ENCODE data around the gene CFAP69.
A peak's percentile ranks its signal among the peaks of the same experiment; 100 is the strongest.

CFAP69 gene, protein sequence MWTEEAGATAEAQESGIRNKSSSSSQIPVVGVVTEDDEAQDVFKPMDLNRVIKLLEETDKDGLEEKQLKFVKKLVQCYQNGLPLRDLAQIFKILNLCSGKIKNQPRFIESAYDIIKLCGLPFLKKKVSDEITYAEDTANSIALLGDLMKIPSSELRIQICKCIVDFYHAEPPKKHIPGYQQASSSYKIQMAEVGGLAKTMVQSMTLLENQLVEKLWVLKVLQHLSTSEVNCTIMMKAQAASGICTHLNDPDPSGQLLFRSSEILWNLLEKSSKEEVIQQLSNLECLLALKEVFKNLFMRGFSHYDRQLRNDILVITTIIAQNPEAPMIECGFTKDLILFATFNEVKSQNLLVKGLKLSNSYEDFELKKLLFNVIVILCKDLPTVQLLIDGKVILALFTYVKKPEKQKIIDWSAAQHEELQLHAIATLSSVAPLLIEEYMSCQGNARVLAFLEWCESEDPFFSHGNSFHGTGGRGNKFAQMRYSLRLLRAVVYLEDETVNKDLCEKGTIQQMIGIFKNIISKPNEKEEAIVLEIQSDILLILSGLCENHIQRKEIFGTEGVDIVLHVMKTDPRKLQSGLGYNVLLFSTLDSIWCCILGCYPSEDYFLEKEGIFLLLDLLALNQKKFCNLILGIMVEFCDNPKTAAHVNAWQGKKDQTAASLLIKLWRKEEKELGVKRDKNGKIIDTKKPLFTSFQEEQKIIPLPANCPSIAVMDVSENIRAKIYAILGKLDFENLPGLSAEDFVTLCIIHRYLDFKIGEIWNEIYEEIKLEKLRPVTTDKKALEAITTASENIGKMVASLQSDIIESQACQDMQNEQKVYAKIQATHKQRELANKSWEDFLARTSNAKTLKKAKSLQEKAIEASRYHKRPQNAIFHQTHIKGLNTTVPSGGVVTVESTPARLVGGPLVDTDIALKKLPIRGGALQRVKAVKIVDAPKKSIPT

GRCh38 chr7:90244909-90245851 is at the start of gene CFAP69:
Gene CFAP69 (plus strand): TSS chr7:90245174. CDS start chr7:90245425, 251 bp downstream.
- DNase-seq (ENCODE audit: low read depth in 2 of 2), result peak; percentile 70 to 89

DNA sequence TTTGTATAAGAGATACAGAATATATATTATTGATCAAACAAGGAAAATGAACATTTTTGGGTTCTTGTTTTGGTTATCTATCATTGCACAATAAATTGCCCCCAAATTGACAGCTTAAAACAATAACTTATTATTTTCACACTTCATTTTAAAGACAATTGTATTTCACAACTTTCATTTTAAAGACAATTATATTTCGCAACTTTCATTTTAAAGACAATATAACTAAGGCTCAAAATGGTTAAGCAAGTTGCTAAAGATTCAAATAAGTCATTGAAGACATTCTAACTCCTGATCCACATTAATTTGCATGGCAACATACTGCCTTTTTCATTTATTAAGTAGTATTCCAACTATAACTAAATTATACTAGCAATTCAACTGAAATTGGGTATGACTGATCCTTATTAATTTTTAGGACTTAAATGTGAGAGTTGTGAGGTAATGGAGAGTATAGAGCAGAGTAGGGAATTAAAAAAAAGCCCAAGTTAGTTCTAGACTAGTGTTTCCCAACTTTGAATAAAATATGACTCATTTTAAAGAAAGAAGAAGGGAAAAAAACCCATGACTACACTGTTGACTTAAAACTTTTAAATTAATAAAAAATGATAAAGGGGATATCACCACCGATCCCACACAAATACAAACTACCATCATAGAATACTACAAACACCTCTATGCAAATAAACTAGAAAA is 43.3 kb upstream of the CFAP69 start:
- DNase-seq (ENCODE audit: low read depth in 2 of 2), result no peak

DNA sequence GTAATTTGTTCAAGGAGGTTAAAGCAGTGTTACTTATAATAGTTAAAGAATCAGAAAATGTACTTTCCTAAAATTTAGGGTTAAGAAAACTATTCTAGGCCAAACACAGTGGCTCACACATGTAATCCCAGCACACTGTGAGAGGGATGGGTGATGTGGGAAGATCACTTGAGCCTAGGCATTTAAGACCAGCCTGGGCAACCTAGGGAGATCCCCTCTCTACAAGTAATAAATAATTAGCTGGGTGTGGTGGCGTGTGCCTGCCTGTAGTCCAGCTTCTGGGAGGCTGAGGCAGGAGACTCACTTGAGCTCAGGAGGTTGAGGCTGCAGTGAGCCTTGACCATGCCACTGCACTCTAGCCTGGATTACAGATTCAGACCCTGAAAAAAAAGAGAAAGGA is 37.0 kb upstream of the CFAP69 start:
- no peak for DNase-seq (ENCODE audit: low read depth in 2 of 2)

DNA sequence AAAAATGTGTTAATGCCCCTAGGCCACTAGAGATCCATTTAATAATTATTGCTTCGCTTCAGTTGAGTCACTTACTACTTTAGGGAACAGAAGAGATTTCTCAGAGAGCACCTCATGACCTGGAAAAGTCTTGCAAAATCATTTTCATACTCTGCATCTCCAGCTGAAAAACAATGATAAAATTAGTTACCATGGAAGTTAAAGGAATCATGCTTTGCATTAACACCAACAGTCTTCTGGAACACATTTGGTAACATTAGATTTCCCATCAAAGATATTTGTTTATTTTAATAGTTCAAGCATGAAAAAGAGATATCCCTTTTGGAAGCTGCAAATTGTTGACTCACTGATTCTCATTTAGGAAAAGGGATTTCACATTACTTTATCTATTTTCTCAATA is 35.2 kb upstream of the CFAP69 start:
- DNase-seq (ENCODE audit: low read depth in 2 of 2), result no peak

DNA sequence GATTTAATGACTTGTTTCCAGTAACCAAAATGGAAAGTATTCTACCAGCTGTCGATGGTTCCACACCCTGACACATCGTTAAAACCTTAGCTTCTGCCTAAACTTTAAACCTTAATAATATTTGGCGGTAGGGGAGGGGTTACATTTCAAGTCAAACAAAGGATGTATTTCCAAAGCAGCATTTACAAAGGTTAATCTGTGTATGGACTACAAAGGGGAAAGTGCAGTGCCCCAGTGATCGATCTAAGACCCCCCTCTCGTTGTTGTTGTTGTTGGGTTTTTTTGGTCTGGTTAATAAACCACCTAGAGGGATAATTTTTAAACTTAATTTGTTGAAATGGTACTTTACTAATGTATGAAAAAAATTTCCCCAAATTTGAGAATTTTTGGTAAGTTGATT is 34.5 kb upstream of the CFAP69 start:
- no peak for DNase-seq (ENCODE audit: low read depth in 2 of 2)

DNA sequence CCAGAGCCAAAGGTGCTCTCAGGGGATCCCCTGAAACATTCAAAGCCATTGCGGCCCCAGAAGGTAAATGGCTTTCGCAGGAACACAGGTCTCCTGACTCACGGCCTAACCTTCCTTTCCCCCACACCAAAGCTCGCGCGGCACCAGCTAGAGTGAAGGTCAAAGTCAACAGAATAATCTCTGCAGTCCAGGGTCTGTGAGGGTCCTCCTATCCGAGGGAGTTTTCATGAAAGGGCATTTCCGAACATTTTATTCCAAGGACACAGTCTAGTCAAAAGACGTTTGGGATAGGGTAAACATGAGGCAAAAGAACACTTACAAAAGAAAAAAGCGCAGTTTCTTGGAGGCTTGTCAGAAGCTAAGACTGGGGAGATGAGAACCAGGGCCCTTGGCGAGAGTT is 34.0 kb upstream of the CFAP69 start:
- no peak for DNase-seq (ENCODE audit: low read depth in 2 of 2)

DNA sequence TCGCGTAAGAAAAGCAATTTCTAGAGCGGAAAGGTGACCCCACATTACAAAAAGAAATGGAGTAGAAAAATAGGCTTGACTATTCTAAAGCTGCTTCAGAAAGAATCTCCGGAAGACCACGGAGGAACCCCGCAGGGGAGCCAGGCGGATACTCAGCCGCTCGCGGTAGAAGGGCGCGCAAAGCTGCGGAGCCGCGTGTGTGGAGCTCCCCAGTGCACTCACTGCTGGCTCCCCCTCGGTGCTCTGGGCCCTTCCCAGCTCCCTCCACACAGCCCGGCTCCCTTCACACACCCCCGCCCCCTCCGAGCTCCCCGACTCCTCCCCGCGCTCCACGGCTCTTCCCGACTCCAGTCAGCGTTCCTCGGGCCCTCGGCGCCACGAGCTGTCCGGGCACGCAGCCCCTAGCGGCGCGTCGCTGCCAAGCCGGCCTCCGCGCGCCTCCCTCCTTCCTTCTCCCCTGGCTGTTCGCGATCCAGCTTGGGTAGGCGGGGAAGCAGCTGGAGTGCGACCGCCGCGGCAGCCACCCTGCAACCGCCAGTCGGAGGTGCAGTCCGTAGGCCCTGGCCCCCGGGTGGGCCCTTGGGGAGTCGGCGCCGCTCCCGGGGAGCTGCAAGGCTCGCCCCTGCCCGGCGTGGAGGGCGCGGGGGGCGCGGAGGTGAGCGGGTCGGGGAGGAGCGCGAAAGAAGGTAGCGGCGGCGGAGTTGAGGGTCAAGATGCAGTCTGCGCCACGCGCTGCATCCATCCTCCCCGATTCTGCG is 33.4 kb upstream of the CFAP69 start, which contains the start of gene STEAP2:
TSS of gene STEAP2 (plus strand) at position 350 of the 758 bp plus-strand sequence. CDS start 13,343 bp downstream, outside the sequence.
- DNase-seq (ENCODE audit: low read depth in 2 of 2), result peak; percentile 2 to 39

DNA sequence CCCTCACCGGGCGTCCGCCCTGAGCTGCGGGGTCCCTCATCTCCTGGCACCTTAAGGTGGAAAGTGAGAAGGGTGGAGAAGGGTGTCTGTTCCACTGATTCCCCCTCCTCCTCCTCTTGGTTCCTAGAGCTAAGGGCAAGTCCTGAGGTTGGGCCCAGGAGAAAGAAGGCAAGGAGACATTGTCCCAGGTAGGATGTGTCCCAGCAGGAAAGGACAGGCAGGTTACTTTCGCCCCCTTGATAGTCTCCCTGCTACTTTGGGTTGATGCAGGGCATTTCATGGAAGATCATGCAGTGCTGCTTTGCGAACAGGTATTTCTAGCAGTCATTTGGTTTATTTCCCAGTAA is 32.9 kb upstream of the CFAP69 start:
- no peak for DNase-seq (ENCODE audit: low read depth in 2 of 2)

- DNase-seq (ENCODE audit: low read depth in 2 of 2), result no peak
Measured at GRCh38 chr7:90213521-90213920, 31.5 kb upstream of the CFAP69 start.

GRCh38 chr7:90216080-90216674 is 28.8 kb upstream of the CFAP69 start:
- no peak for DNase-seq (ENCODE audit: low read depth in 2 of 2)

DNA sequence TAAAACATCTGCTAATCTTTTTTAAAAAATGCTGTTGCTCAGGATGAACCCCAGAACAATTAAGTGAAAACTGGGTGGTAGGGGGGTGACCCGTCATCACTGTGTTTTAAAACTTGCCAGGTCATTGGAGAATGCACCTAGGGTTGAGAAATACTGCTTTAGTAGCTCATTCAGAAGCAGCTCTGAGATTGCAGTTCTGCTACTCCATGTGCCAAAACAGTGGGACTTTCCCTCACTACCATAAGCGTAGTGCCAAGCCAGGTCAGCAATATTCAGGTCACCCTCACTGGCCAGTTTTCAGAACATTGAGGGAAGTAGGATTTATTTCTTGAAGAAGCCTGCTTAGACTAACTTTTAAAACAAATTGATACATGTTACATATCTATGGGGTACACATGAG is 28.2 kb upstream of the CFAP69 start:
- no peak for DNase-seq (ENCODE audit: low read depth in 2 of 2)

DNA sequence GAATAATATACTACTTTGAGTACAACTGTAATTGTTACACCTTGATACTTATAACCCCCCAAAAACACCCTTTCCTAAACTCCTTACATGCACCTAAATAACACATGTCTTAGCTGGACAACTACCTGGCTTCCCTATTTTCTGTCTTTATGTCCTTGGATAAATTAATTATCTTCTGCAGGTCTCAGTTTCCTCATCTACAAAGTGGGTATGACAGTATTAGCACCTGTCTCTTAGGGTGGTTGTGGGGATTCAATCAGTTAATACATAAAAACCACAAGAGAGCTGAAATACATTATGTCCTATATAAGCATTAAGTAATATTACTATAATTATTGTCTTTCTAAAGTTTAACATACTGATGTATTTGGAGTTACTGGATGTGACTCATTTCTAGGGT is 22.6 kb upstream of the CFAP69 start:
- no peak for DNase-seq (ENCODE audit: low read depth in 2 of 2)

GRCh38 chr7:90222811-90223725 is 21.9 kb upstream of the CFAP69 start:
- DNase-seq (ENCODE audit: low read depth in 2 of 2), result no peak

DNA sequence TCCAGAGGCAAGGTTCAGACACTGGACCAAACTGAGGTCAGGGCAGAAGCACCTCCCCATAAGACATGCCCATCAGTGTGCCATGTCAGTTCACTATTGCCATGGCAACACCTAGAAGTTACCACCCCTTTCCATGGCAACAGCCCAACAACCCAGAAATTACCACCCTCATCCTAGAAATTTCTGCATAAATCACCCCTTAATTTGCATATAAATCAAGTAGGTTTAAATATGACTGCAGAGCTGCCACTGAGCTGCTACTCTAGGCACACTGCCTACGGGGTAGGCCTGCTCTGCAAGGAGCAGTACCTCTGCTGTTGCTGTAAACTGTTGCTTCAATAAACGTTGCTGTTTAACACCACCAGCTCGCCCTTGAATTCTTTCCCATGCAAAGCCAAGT is 20.8 kb upstream of the CFAP69 start:
- DNase-seq (ENCODE audit: low read depth in 2 of 2), result no peak

GRCh38 chr7:90225181-90225580 is 19.8 kb upstream of the CFAP69 start:
- DNase-seq (ENCODE audit: low read depth in 2 of 2), result no peak

GRCh38 chr7:90225601-90226000 is 19.4 kb upstream of the CFAP69 start:
- no peak for DNase-seq (ENCODE audit: low read depth in 2 of 2)

DNA sequence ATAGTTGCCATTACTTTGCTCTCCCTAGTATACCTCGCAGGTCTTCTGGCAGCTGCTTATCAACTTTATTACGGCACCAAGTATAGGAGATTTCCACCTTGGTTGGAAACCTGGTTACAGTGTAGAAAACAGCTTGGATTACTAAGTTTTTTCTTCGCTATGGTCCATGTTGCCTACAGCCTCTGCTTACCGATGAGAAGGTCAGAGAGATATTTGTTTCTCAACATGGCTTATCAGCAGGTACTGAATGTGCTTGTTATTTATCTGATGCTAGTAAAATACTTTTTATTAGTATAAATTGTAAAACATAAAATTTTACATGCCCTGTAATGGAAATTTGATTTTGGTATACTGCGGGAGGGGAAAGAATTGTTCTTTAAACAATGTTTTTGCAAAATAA is 17.7 kb upstream of the CFAP69 start:
- no peak for DNase-seq (ENCODE audit: low read depth in 2 of 2)

DNA sequence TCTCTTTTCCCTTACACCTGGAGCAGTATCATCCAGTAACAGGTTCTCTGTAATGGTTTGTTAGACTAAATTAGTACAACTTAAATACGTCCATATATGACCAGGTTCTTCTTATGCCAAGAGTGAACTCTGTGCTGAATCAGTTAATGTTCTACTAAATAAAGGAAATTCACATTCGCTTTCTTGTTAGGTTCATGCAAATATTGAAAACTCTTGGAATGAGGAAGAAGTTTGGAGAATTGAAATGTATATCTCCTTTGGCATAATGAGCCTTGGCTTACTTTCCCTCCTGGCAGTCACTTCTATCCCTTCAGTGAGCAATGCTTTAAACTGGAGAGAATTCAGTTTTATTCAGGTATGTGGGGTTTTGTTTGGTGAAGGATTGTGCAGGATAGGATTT is 15.3 kb upstream of the CFAP69 start:
- DNase-seq (ENCODE audit: low read depth in 2 of 2), result no peak

DNA sequence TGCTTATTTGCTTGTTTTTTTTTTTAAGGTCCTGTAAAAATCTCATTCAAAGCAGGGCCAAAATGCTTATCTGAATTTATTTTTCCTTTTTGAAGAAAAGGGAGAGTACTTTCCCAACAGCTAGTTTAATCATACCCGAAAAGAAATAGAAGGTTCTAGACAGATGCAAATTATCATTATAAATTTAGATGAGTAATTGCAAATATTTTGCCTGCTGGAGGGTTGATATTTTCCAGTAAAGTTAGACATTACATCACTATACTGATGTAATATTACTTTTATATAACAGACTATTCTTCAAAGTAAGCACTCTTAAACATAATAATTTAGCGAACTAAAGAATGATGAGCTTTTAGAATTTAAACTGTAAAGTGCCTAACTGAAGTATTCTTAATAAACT is 14.1 kb upstream of the CFAP69 start:
- no peak for DNase-seq (ENCODE audit: low read depth in 2 of 2)
